Heart right ventricle (tissue), 16 donors: ENCODE data around the gene ADGRL3. TPM values are rescaled to one million over a fixed set of nuclear protein-coding genes. Genes with fewer than 3 reads are reported as not detected.

Experiments
- ATAC-seq, 8 donors: fragments of 200-7000 bp; cut with Tn5 transposase; one replicate each; pipeline ENCODE4 v1.9.1; 2020; ENCODE audit warnings: mild to moderate bottlenecking in 8 of 8, moderate library complexity in 8 of 8, moderate number of reproducible peaks in 1 of 8
- DNase-seq, 2 donors: peaks; one replicate each; pipeline ENCODE4 v3.0.0-alpha.2; 2020
- H3K27ac ChIP-seq, 10 donors: fragments of 200-600 bp; sonication (generic) in 2 of 10; one replicate each; pipeline versions ENCODE4 v1.5.0 to v1.8.0; 2020 to 2022; ENCODE audit warnings: mild to moderate bottlenecking in 3 of 10
- H3K27me3 ChIP-seq, 7 donors: fragments of 200-600 bp; one replicate each; pipeline ENCODE4 v1.8.0; 2021 to 2022; ENCODE audit warnings: mild to moderate bottlenecking in 2 of 7
- H3K36me3 ChIP-seq, 9 donors: fragments of 200-600 bp; sonication (generic) in 1 of 9; one replicate each; pipeline versions ENCODE4 v1.5.0 to v1.8.0; 2020 to 2022; ENCODE audit warnings: mild to moderate bottlenecking in 2 of 9
- H3K4me1 ChIP-seq, 9 donors: fragments of 200-600 bp; sonication (generic) in 1 of 9; one replicate each; pipeline versions ENCODE4 v1.5.0 to v1.8.0; 2020 to 2022; ENCODE audit warnings: mild to moderate bottlenecking in 4 of 9
- H3K4me3 ChIP-seq, 10 donors: fragments of 200-600 bp; sonication (generic) in 2 of 10; one replicate each; pipeline versions ENCODE4 v1.5.0 to v1.8.0; 2020 to 2022; ENCODE audit warnings: mild to moderate bottlenecking in 7 of 10, moderate library complexity in 2 of 10
- H3K9me3 ChIP-seq, 11 donors: fragments of 200-600 bp in 10 of 11; sonication (generic) in 2 of 11; one replicate each; pipeline versions ENCODE4 v1.5.0 to v1.8.0; 2013 to 2022; ENCODE audit warnings: mild to moderate bottlenecking in 2 of 11, control low read depth in 1 of 11, moderate library complexity in 1 of 11
- WGBS, 2 donors: extraction: QIAGEN DNeasy Blood & Tissue Kit; methylation state at CpG; one replicate each; pipeline ENCODE4 v1.1.7; 2013; ENCODE audit warnings: inconsistent platforms in 1 of 2; 5-methylcytosine and 5-hydroxymethylcytosine counted together
- intact Hi-C, 10 donors: fragments of 100-400 bp; cut with DNase I; formaldehyde crosslinking; loops; one replicate each; pipeline versions ENCODE4 v1.11.1 to v1.14.2; 2022
- polyA plus RNA-seq, 2 donors: library from polyadenylated mRNA; stranded (reverse); fragments of 200-250 nt; gene quantifications; one replicate each; pipeline ENCODE4 v1.2.3, GENCODE V29; 2013
- total RNA-seq, 10 donors: library from RNA; stranded (reverse); fragmentation: NEBNext Ultra II Directional in 3 of 10; extraction: Animal tissue kit (Norgen Biotek cat#: 25700) in 3 of 10; gene quantifications; one replicate each; pipeline versions ENCODE4 v1.2.1 to v1.2.4, GENCODE V29; 2021 to 2023
- TF ChIP-seq, protein P1 (sequence below), 9 donors: fragments of 200-600 bp; sonication (generic) in 2 of 9; IDR thresholded peaks; one replicate each; pipeline versions ENCODE4 v1.5.0 to v1.8.0; 2021 to 2022; ENCODE audit warnings: antibody characterized with exemption in 9 of 9, mild to moderate bottlenecking in 5 of 9, moderate library complexity in 1 of 9
- donor health status: Arrhythmogenic right ventricular cardiomyopathy.
- donor health status: ischemic (EF 13 %, LVEDD 7.1; RV severe dilation, severe dysfunction).
- donor health status: healthy with polysubstance abuse.
- donor health status: DM: no; HTN: yes; CAD: no.
- donor health status: DM: no; HTN: no; CAD: no.
- donor health status: ischemic (EF 25% LVEDD 6.9; RV normal size, moderate dysfunction).
- donor health status: ischemic (EF 25% LVEDD 5.7; RV mildly dilated, moderate dysfunction).
- donor health status: healthy.
- donor health status: DM: yes; HTN: yes; CAD: no.
- donor health status: Ischemic cardiomyopathy.
- donor health status: ischemic (EF 35%, LVEDD 5.7; RV mildly dilated, moderate dysfunction).
- donor health status: nonischemic (EF 11% LVEDD 7.7; RV severe dilation, severe dysfunction).
- donor health status: DM: yes; HTN: yes; CAD: no.
- donor health status: PGD.
- donor health status: ischemic (EF 29% LVEDD 5.4; RV normal size, mild dysfunction).
- donor health status: nonischemic (EF 23%, LVEDD 6.1; RV moderate dilation, normal function).

The ADGRL3 gene
- total and polyA plus RNA-seq, 12 donors = 0.36 to 20.9 (median 4.6) TPM

DNA sequence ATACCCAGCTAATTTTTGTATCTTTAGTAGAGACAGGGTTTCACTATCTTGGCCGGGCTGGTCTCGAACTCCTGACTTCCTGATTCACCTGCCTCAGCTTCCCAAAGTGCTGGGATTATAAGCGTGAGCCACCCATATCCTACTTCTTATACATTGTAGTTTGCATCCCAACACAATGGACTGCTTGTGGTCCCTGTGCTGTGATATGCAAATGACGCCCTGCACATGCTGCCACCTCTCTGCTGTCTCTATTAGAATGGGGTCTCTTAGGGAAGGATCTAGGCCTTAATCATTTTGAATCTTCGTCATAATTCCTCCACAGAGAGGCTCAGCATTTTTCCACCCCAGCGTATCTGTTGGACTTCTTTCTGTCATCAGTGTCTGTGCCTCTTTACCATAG is 595.9 kb downstream of the ADGRL3 start:
- H3K27me3 ChIP-seq = no peaks in the 10 kb centered on the region
- intact Hi-C loops = no loop called here
- ATAC-seq (no peak), DNase-seq (no peak)
- WGBS, 2 donors = 79 to 86% methylated on average over 6 of the region's 6 CpGs
- TF ChIP-seq, protein P1, sequence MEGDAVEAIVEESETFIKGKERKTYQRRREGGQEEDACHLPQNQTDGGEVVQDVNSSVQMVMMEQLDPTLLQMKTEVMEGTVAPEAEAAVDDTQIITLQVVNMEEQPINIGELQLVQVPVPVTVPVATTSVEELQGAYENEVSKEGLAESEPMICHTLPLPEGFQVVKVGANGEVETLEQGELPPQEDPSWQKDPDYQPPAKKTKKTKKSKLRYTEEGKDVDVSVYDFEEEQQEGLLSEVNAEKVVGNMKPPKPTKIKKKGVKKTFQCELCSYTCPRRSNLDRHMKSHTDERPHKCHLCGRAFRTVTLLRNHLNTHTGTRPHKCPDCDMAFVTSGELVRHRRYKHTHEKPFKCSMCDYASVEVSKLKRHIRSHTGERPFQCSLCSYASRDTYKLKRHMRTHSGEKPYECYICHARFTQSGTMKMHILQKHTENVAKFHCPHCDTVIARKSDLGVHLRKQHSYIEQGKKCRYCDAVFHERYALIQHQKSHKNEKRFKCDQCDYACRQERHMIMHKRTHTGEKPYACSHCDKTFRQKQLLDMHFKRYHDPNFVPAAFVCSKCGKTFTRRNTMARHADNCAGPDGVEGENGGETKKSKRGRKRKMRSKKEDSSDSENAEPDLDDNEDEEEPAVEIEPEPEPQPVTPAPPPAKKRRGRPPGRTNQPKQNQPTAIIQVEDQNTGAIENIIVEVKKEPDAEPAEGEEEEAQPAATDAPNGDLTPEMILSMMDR (IDR thresholded peaks at IDR 0.05) = no peak
- peaks cover 0 to 24% (median 0%) of the 10 kb centered on the region in 11 donors for H3K9me3 ChIP-seq
- no peak overlapping the region for H3K27ac ChIP-seq
- H3K36me3 ChIP-seq = no peaks in the 10 kb centered on the region
- no peak overlapping the region for H3K4me3 ChIP-seq
- H3K4me1 ChIP-seq = no peaks in the 10 kb centered on the region

DNA sequence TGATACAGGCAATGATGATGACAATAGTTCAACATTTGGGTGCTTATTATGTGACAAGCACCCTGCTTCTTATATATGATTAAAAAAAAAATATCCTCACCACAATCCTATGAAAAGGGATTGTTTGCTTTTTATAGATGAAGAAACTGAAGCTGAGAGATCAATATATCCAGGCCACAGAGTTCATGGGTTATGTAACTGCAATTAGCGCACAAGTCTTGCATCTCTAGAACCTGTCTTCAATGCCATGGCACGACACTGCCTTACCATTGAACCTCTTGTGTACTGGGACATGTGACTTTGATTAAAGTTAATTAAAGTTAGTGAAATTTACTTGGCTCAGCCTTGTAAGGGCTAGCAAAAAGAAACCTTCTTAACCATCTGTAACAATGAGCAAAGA is 599.7 kb downstream of the ADGRL3 start:
- no peak overlapping the region for H3K4me3 ChIP-seq
- intact Hi-C loops = no loop called here
- WGBS, 2 donors = 65 to 84% methylated on average over 2 of the region's 2 CpGs

DNA sequence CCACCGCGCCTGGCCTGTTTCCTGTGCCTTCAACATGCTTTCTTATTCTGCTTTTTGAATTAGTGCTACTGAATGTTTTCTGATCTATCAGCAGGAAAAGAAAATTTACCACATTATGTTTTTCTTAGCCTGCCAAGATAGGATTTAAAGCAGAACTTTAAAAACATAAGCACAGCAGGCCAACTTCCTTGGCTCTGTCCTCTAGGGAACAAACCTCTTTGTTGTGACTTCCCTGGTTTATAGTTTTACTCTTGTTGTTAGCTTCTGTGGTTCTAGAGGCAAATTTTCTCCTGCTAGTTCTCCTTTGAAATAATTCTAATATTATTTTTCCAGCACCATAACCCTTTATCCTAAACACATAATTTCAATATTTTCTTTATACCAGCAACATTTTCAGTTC is 605.1 kb downstream of the ADGRL3 start:
- H3K4me1 ChIP-seq = no peaks in the 10 kb centered on the region
- 79 to 92% methylated on average over 2 of the region's 2 CpGs for WGBS, 2 donors
- no peak for DNase-seq

More for the DNA sequence above, 599.7 kb downstream of the ADGRL3 start:
- Histone ChIP-seq H3K4me1 (no peaks in the 10 kb centered on the region), H3K36me3 (no peaks in the 10 kb centered on the region), H3K27ac (no peak overlapping the region), H3K27me3 (no peaks in the 10 kb centered on the region), H3K9me3 (no peaks in the 10 kb centered on the region)
- DNase-seq (no peak), ATAC-seq (no peak)
- TF ChIP-seq, protein P1 (IDR thresholded peaks at IDR 0.05) = no peak

DNA sequence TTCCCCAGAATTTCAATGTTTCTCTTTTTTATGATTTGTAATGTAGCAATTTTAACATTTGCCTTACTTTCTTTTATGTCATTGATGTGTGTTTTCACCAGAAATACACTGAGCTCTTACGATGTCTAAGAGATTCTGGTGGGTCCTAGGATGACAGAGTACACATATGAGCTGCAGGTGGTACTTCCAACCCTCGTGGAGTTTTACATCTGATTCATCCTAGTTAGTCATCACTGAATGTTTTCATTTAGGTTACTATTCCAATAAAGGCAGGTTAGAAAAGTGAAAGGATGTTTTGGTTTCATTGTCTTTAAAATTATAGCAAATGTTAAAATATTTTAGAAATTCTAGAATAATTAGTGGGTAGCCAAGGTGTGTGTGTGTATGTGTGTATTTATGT is 605.9 kb downstream of the ADGRL3 start:
- no peaks in the 10 kb centered on the region for H3K9me3 ChIP-seq
- ATAC-seq (no peak), DNase-seq (no peak)
- TF ChIP-seq, protein P1 (IDR thresholded peaks at IDR 0.05) = no peak
- 74 to 75% methylated on average over 2 of the region's 2 CpGs for WGBS, 2 donors
- no peaks in the 10 kb centered on the region for H3K36me3 ChIP-seq
- H3K4me1 ChIP-seq = no peaks in the 10 kb centered on the region
- no peaks in the 10 kb centered on the region for H3K27me3 ChIP-seq
- no peak overlapping the region for H3K27ac ChIP-seq
- no peak overlapping the region for H3K4me3 ChIP-seq
- intact Hi-C loops = no loop called here

More for the DNA sequence above, 605.1 kb downstream of the ADGRL3 start:
- Histone ChIP-seq H3K36me3 (no peaks in the 10 kb centered on the region), H3K27me3 (no peaks in the 10 kb centered on the region), H3K4me3 (no peak overlapping the region), H3K9me3 (no peaks in the 10 kb centered on the region), H3K27ac (no peak overlapping the region)
- no peak for ATAC-seq
- intact Hi-C loops = no loop called here
- TF ChIP-seq, protein P1 (IDR thresholded peaks at IDR 0.05) = no peak
